GM12872 (cell line): ENCODE measurements around the gene CAMK2N1.

Source experiments
- TF ChIP-seq, protein P1 (sequence below): IDR thresholded peaks from 3 replicates; pipeline ENCODE4 v1.5.1; 2011; ENCODE audit warnings: low read depth, mild to moderate bottlenecking, low read length, moderate library complexity; ENCODE audit not compliant: insufficient read depth

CAMK2N1 gene

DNA sequence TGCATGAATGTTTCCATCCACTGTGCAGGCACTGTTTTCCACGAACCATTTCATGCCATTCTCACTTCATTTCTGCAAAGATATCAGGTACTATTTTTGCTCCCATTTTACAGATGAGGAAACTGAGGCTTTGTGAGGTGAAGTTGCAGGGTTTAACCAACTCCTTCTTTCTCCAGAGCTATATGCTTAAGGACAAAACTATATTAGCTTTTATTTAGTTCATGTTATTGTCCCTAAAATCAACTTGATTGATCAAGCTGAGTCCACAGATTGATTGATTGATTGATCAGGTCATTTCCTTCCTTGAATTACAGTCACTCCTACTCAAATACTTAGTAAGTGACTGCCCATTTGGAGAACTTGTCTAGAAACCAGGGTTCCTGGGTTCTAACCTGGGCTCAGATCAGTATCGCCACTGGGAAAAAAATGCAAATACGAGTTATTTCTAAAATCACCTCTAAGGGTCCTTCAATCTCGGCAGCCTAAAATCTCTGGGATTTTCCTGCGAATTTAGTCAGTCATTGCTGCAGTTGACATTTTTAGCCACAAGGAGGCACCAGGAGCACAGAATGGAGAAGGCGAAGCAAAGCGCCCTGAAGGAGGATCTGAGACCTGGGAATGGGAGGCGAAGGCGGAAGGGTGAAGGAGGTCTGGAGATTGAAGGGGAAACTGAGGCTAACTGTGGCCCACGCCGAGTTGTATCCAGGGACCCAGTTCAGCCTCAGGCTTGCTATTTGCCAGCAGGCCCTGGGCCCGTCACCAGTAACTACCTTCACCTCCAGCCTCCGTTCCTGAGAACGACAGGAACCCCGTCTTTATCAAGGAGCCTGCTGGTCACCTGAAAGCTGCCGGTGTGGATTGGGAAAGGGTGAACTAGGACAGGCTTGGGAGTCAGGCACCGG lies 36.2 kb upstream of the CAMK2N1 start:
- TF ChIP-seq, protein P1, sequence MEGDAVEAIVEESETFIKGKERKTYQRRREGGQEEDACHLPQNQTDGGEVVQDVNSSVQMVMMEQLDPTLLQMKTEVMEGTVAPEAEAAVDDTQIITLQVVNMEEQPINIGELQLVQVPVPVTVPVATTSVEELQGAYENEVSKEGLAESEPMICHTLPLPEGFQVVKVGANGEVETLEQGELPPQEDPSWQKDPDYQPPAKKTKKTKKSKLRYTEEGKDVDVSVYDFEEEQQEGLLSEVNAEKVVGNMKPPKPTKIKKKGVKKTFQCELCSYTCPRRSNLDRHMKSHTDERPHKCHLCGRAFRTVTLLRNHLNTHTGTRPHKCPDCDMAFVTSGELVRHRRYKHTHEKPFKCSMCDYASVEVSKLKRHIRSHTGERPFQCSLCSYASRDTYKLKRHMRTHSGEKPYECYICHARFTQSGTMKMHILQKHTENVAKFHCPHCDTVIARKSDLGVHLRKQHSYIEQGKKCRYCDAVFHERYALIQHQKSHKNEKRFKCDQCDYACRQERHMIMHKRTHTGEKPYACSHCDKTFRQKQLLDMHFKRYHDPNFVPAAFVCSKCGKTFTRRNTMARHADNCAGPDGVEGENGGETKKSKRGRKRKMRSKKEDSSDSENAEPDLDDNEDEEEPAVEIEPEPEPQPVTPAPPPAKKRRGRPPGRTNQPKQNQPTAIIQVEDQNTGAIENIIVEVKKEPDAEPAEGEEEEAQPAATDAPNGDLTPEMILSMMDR, result peak; percentile 87

DNA sequence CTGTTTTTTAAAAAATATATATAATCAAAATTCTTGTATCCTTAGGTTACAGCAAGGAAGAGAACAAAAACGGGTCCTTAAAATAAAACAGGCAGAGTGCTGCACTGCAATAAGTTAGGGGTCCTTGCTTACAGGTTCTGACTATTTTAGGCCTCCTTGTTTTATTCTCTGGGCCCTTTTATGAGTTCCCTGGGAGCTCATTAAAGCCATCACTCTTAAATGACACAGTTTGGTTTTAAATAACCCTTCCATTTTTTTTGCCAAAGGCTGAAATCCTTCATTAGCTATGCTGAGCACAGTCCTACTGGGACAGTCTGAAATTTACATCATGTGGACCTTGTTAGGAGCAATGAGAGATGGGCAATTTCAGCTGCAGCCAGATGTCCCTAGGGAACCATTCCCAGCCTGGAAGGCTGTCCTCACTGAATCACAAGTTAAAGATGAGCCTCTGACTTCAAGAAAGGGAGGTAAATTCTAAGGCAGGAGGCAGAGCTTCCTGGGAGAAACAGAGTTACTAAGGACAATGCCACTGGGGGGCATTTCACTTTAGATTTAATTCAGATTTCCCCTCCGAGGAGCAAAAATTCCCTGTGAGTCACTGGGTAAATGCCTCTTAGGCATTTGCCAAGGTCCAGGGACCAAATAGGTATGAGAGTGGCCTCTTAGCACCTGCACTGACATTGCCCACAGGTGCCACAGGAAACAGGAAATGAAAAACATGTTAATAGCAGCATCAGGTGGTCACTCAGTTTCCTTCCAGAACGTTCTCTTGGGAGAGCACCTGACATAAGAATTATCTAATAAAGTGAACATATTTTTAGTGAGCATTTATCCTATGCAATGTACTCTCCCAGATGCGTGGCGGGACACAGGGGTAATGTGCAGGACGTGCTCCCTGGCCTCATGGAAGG lies 25.8 kb upstream of the CAMK2N1 start:
- TF ChIP-seq, protein P1, result no peak

GRCh38 chr1:20508411-20508771 lies 22.4 kb upstream of the CAMK2N1 start:
- TF ChIP-seq, protein P1, result no peak

- TF ChIP-seq, protein P1, result no peak
Measured at GRCh38 chr1:20507564-20508410, 21.8 kb upstream of the CAMK2N1 start, which contains the start of gene MUL1. MUL1 (minus strand) TSS chr1:20508151; CDS start chr1:20508024, 127 bp downstream.

- TF ChIP-seq, protein P1, result no peak
Measured at GRCh38 chr1:20507248-20507563, 21.2 kb upstream of the CAMK2N1 start.

GRCh38 chr1:20505488-20505887 lies 19.5 kb upstream of the CAMK2N1 start:
- TF ChIP-seq, protein P1, result no peak
